ENCODE results near the gene ACTL8.

DNA sequence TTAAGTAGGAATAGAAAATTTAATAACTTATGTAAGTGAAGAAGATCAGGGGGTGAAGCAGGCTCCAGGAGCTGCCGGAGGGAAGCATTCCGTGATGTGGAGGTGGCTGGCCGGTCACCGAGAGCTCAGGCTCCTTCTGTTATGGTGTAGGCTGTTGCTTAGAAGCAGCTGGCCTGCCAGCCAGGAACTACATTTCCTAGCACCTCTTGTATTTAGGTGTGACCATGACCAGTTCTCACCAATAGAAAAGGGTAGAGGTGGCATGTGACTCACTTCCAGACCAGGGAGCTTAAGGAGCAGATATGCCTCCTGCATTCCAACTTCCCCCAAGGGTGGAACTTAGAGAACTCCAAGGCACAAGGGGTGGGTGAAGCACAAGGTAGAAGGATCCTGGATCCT is 120.7 kb downstream of the ACTL8 start:
- TF ChIP-seq EZH2 (IDR thresholded peaks at IDR 0.05) (no peak), SP1 (IDR thresholded peaks at IDR 0.05; ENCODE audit: low read depth) (no peak), POLR2AphosphoS5 (IDR thresholded peaks at IDR 0.05; ENCODE audit: low read depth, low read length) (no peak)
